GM18858 (cell line): Measurements from ENCODE around the gene GNG3.
"Not testable (repeated sequence)": the region's sequence is repeated elsewhere in the genome, so short reads cannot be mapped to it uniquely, and the experiment has no call there.

Experiments used
- ATAC-seq: cut with Tn5 transposase; IDR thresholded peaks from one replicate; pipeline ENCODE4 v1.9.1; 2021; ENCODE audit not compliant: unreplicated experiment

The GNG3 gene

GRCh38 chr11:62707277-62707861 lies at the start of gene GNG3, which contains the start of gene BSCL2:
Gene GNG3 (plus strand): TSS chr11:62707676. CDS start chr11:62708296, 620 bp downstream.
Gene BSCL2 (minus strand): TSS chr11:62707424. CDS start chr11:62707195, 229 bp downstream.
- ATAC-seq: no peak

DNA sequence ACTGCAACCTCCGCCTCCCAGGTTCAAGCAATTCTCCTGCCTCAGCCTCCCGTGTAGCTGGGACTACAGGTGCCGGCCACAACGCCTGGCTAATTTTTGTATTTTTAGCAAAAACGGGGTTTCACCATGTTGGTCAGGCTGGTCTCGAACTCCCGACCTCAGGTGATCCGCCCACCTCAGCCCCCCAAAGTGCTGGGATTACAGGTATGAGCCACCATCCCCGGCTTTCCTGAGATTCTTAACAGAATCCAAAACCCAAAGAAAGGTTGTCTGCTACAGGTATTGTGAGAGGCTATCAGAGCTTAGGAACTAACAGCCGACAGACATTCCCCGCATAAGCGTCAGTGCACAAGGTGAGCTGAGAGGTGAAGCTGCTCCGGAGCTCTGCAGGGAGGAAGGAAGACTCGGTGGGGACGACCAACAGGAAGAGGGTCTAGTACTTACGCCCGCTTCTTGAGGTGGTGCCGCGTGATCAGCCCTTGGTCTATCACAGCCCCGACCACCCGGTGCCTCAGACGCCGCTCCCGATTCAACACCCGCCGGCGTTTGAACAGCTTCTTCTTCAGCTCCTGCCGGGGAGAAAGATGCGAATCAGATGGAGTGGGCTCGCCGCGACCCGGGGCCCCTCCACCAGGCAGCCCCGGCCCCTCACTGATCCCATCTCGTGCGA lies 42.9 kb upstream of the GNG3 start:
- peak; percentile 11 for ATAC-seq

GRCh38 chr11:62665075-62665598 lies 42.3 kb upstream of the GNG3 start, which contains the start of the genes C11orf98 and CSKMT:
Gene C11orf98 (minus strand): TSS chr11:62665210. CDS start chr11:62665169, 41 bp downstream.
Gene CSKMT (plus strand): TSS chr11:62665312. CDS start chr11:62665880, 568 bp downstream.
- peak; percentile 50 for ATAC-seq

GRCh38 chr11:62665599-62666258 lies 41.7 kb upstream of the GNG3 start:
- peak; percentile 20 for ATAC-seq

- no peak for ATAC-seq
Observed at GRCh38 chr11:62666259-62666926, 41.1 kb upstream of the GNG3 start.

- no peak for ATAC-seq
Observed at GRCh38 chr11:62667460-62667859, 40.0 kb upstream of the GNG3 start.

DNA sequence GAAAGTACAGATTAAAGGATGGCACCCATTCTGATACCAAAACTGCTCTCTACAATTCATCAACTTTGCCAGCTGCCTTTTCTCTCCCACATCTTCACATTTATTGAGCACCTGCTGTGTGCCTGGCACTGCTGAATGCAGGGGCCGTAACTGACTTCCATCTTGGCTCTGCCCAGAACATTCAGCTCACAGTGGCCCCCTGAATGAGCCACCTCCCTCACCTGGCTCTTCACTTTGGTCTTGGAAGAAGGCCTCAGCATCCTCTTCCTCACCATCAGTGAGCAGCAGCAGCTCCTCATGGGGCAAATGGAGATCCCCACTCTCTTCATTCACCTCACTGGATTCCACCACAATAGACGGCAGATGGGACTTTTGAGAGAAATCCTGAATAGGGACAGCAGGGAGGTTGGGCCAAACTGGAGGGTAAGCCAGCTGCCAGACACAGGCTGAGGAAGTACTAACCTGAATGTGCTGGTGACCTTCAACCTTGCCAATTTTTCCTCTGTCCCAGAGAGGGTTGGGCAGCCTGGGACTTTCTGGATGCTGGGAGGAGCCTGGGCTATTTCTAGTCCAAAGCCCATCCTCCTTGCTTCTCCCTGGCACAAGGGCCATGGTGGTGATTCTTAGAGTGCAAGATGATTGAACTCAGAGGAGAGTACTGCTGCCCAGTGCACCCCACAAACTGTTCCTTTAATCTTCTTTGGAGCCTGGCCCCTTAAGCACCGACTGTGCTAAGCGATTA lies 37.9 kb upstream of the GNG3 start:
- no peak for ATAC-seq

DNA sequence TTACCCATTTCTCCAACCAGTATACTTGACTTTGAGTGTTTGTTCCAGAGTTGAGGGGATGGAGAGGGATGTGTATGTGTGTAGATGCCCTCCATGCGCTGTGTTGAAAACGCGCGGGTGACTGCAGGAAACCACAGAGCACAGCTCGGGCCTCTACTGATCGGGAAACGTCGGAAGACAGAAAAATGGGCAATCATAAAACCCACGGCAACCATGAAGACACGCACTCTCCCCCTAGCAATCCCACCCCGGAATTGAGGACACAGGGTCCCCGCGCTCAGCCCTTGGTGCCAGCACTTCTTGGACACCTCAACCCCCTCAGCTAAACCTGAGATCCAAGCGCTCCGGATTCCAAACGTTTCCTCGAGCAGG lies 36.3 kb upstream of the GNG3 start:
- no peak for ATAC-seq

DNA sequence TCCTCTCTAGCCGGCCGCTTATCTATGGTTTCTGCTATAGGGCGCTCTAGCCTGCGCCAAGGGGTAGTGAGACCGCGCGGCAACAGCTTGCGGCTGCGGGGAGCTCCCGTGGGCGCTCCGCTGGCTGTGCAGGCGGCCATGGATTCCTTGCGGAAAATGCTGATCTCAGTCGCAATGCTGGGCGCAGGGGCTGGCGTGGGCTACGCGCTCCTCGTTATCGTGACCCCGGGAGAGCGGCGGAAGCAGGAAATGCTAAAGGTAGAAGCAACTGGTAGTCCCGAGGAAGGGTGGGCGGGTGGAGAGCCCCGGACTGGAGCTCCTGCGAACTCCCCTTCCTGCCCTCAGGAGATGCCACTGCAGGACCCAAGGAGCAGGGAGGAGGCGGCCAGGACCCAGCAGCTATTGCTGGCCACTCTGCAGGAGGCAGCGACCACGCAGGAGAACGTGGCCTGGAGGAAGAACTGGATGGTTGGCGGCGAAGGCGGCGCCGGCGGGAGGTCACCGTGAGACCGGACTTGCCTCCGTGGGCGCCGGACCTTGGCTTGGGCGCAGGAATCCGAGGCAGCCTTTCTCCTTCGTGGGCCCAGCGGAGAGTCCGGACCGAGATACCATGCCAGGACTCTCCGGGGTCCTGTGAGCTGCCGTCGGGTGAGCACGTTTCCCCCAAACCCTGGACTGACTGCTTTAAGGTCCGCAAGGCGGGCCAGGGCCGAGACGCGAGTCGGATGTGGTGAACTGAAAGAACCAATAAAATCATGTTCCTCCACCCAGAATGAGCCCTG lies 35.7 kb upstream of the GNG3 start, which contains the start of the genes LBHD1 and UQCC3:
Gene LBHD1 (minus strand): TSS at position 660 of the 782 bp plus-strand sequence. CDS start 2,236 bp downstream, outside the sequence.
Gene UQCC3 (plus strand): TSS at position 66 of the 782 bp plus-strand sequence. CDS start 73 bp downstream, at position 139.
- no peak for ATAC-seq

DNA sequence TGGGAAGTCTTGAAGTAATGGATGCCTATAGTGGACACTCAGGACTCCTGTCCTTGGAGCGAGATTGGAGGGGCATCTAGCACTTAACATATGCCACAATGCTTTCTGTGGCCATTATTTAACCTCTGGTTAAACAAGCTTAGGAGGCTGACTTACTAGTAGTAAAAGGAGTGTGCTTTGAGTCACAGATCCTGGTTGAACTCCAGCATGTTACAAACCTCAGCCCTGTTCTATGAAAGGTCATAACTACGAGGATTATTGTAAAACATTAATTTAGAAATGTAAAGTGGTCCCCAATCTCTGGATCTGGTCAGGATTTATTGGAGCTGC lies 34.3 kb upstream of the GNG3 start:
- ATAC-seq: no peak

DNA sequence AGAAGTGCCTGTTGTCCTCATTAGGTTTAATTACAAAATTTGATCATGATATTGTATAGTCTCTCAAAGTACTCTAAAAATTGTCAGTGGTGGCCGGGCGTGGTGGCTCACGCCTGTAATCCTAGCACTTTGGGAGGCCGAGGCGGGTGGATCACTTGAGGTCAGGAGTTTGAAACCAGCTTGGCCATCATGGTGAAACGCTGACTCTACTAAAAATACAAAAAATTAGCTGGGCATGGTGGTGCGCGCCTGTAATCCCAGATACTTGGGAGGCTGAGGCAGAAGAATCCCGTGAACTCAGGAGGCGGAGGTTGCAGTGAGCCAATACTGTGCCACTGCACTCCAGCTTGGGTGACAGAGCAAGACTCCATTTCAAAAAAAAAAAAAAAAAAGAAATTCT lies 32.1 kb upstream of the GNG3 start:
- ATAC-seq: not testable (repeated sequence)

DNA sequence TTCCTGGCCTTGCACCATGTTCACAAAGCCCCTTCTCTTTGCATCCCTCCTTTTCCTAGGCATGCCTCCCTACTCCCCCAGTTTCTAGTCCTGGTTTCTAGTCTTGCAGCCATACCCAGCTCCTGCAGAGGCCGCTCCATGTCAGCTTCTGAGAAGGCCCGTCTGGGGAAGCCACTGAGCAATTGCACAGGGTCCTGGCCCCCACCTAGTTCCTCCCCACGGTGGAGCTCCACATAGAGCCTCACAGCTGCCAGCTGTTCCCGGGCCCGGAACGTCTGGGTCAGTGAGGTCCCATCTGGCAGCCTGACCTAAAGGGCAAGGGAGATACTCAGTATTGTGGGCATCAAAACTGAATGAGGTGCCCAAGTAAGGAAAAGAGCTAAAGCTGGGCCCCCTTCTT lies 30.8 kb upstream of the GNG3 start:
- ATAC-seq: no peak

GRCh38 chr11:62677156-62677555 lies 30.3 kb upstream of the GNG3 start:
- no peak for ATAC-seq

DNA sequence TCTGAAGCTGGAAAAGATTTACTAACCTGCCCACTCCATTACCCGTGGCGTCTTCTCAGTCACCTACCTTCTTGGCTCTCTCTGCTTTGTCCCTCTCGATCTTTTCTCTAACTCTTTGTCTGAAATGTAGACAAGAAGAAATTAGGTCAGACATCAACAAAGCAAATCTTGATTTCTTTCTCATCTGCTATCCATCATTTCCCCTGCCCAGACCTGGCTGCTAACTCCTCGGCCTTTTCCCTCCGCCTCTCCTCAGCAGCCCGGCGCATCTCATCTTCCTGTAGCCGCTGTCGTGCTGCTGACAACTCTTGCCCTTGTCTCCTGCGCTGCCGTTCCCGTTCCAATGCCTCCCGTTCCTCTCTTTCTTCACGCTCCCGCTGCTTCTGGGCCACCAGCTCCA lies 29.8 kb upstream of the GNG3 start:
- no peak for ATAC-seq

DNA sequence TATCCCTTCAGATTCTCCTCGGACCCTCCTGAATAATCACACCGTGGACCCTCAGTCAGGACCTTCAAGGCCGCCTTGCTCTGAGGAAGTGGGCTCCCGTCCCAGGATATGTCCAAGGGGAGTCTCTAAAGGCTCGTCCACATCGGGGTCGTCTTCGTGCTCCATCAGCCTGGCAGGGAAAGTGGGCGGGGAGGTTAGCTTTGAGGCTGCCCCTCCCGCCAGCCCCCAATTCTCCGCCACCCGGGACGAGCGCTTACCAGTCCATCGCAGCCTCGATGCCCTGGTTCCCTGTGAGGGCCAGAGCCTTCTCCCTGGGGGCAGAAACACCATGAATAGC lies 29.1 kb upstream of the GNG3 start:
- ATAC-seq: no peak

DNA sequence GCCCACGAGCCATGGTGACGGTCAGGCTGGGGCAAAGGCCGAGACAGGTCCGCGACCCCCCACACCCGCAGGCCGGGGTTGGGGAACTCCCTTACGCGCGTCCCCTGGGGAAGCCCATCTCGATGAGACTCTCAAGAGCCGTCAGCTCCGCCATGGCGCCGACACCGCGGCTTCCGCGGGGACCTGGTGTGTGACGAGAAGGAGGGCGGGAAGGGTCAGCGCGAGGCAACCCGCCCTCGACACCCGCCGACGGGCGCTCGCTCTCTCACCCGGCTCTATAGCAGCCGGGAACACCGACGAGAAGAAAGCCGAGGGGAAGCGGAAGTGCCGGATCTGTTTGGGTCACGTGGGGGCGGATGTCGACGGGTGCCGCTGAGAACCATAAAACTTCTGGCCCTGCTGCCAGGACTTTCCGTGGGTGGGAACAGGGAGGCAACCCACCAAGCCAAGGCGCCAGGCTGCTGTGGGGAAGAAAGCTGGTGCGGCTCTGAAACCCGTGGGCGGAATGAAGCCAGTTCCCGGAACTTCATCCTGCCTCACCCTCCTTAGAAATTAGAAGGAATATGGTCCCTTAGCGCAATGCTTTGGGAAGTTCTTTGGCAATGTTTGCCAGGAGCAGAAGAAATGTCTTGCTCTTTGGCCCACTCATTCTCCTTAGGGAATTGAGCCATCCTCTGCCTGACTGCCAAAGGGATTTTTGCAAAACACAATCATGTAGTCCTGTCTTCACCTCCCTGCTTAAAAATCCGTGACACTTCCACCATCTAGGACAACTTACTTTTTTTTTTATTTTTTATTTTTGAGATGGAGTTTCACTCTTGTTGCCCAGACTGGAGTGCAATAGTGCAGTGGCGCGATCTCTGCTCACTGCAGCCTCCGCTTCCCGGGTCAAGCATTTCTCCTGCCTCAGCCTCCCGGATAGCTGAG lies 28.4 kb upstream of the GNG3 start, which contains the start of gene UBXN1:
Gene UBXN1 (minus strand): TSS at position 304 of the 927 bp plus-strand sequence. CDS start 150 bp downstream, at position 154.
- no peak for ATAC-seq

GRCh38 chr11:62680825-62681240 lies 26.6 kb upstream of the GNG3 start:
- no peak for ATAC-seq

DNA sequence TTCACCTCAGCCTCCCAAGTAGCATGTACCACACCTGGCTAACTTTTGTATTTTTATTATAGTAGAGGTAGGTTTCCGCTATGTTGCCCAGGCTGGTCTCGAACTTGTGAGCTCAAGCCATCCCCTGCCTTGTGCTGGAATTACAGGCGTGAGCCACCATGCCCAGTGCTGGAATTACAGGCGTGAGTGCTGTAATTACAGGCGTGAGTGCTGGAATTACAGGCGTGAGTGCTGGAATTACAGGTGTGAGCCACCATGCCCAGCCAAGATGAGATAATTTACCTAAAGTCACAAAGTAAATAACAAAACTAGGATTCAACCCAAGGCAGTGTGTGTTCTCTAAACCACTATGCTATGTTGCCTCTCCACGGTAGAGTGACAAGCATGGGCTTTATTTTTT lies 25.0 kb upstream of the GNG3 start:
- no peak for ATAC-seq
